IPS-20b (cell line): ENCODE measurements around the gene KIF2C.

Source experiments
- H3K27ac ChIP-seq: one replicate; pipeline ENCODE4 v1.5.1; 2013; ENCODE audit warnings: low read length
- H3K27me3 ChIP-seq: 2 replicates; pipeline ENCODE4 v1.6.1; 2013; ENCODE audit warnings: mild to moderate bottlenecking, low read length, inconsistent platforms; ENCODE audit not compliant: insufficient read depth
- H3K36me3 ChIP-seq: 2 replicates; pipeline ENCODE4 v1.6.1; 2013; ENCODE audit warnings: low read depth, mild to moderate bottlenecking, inconsistent platforms, low read length, moderate library complexity; ENCODE audit not compliant: insufficient read depth
- H3K4me1 ChIP-seq: 2 replicates; pipeline ENCODE4 v1.6.1; 2013; ENCODE audit warnings: mild to moderate bottlenecking, control low read depth, inconsistent platforms, low read length, moderate library complexity; ENCODE audit not compliant: insufficient read depth
- H3K4me3 ChIP-seq: 2 replicates; pipeline ENCODE4 v1.5.1; 2013; ENCODE audit warnings: mild to moderate bottlenecking, low read length, inconsistent platforms
- H3K9ac ChIP-seq: 2 replicates; pipeline ENCODE4 v1.6.1; 2013; ENCODE audit warnings: low read depth, mild to moderate bottlenecking, inconsistent platforms, low read length, moderate library complexity
- H3K9me3 ChIP-seq: 2 replicates; pipeline ENCODE4 v1.6.1; 2013; ENCODE audit warnings: mild to moderate bottlenecking, low read depth, low read length, inconsistent platforms; ENCODE audit not compliant: insufficient read depth

Gene KIF2C

GRCh38 chr1:44705938-44706337, 33.7 kb upstream of the KIF2C start:
- 0 out of 2 replicates have a peak, but pooled peaks cover 5% of the 10 kb centered on the region for H3K9me3 ChIP-seq
- H3K27me3 ChIP-seq, result no peaks in the 10 kb centered on the region
- no peak overlapping the region for H3K27ac ChIP-seq
- H3K9ac ChIP-seq, result no peak overlapping the region
- H3K4me3 ChIP-seq, result no peak overlapping the region
- no peaks in the 10 kb centered on the region for H3K36me3 ChIP-seq
- H3K4me1 ChIP-seq, result peaks cover 4% of the 10 kb centered on the region; the same call in 1 of the 2 replicates

- H3K4me1 ChIP-seq, result peaks cover 4% of the 10 kb centered on the region; the same call in 1 of the 2 replicates
- H3K9me3 ChIP-seq, result 0 out of 2 replicates have a peak, but pooled peaks cover 5% of the 10 kb centered on the region
- H3K4me3 ChIP-seq, result no peak overlapping the region
- H3K27ac ChIP-seq, result no peak overlapping the region
- no peaks in the 10 kb centered on the region for H3K36me3 ChIP-seq
- no peaks in the 10 kb centered on the region for H3K27me3 ChIP-seq
- H3K9ac ChIP-seq, result no peak overlapping the region
Measured at GRCh38 chr1:44707112-44707881, 32.3 kb upstream of the KIF2C start.

DNA sequence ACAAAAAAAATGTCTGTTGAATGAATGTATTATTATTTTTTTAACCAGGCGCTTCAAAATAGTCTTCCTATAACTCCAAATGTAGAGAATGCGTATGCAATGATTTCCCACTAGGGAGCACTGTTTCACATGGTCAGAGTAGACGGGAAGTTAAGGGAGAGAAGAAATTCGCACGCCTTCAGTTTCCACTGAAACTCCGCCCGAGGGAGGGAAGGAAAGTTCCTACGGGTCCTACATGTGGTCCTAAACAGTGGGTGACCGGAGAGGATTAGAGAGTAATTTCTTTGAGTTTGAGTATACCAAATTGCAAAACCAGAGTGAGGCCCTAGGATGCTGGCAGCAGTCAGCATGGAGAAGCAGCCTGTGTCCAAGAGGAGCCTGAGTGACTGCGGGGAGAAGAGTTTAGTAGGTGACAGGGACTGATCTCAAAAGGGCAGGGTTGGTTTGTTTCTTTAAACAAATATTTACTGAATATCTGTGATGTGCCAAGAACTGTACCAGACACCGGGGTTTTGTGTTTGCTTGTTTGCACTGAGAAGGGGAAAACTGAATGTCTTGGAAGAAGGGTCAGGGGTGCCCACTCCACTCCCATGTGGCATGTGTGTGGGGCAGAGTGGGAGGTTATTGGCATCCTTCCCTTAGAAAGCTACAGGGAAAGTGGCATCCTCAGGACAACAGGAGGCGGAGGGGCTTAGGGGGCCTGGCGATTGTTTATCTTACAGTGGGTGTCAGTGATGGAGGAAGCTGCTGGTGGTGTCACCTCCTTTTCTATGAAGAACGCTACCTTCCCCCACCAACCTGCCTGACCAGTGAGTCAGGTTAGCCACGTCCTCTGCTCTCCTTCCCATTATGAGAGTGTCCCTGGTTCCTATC, 31.4 kb upstream of the KIF2C start:
- no peaks in the 10 kb centered on the region for H3K27me3 ChIP-seq
- no peaks in the 10 kb centered on the region for H3K36me3 ChIP-seq
- peak overlapping the region; percentile 25; the same call in 1 of the 2 replicates for H3K4me3 ChIP-seq
- H3K9ac ChIP-seq, result no peak overlapping the region
- H3K9me3 ChIP-seq, result 0 out of 2 replicates have a peak, but pooled peaks cover 5% of the 10 kb centered on the region
- H3K4me1 ChIP-seq, result peaks cover 4% of the 10 kb centered on the region; the same call in 1 of the 2 replicates
- H3K27ac ChIP-seq, result no peak overlapping the region

- Histone ChIP-seq H3K9ac (no peak overlapping the region), H3K9me3 (0 out of 2 replicates have a peak, but pooled peaks cover 3% of the 10 kb centered on the region), H3K4me1 (peaks cover 1% of the 10 kb centered on the region; the same call in 1 of the 2 replicates), H3K27me3 (no peaks in the 10 kb centered on the region), H3K4me3 (no peak overlapping the region), H3K27ac (no peak overlapping the region), H3K36me3 (no peaks in the 10 kb centered on the region)
Measured at GRCh38 chr1:44713321-44713781, 26.3 kb upstream of the KIF2C start.

DNA sequence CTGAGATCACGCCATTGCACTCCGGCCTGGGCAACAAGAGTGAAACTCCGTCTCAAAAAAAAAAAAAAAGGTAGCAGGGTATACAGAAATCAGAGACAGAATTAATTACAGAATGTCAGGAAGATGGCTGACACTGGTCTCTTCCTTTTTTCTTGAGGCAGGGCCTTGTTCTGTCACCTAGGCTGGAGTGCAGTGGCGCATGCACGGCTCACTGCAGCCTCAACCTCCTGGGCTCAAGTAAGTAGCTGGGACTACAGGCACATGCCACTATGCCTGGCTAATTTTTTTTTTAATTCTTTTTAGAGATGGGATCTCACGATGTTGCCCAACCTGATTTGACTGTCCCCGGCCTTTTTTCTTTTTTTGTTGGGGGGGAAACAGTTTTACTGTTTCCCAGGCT, 25.1 kb upstream of the KIF2C start:
- H3K9me3 ChIP-seq, result no peaks in the 10 kb centered on the region
- H3K36me3 ChIP-seq, result no peaks in the 10 kb centered on the region
- no peak overlapping the region for H3K4me3 ChIP-seq
- no peak overlapping the region for H3K27ac ChIP-seq
- no peak overlapping the region for H3K9ac ChIP-seq
- H3K4me1 ChIP-seq, result no peaks in the 10 kb centered on the region
- H3K27me3 ChIP-seq, result no peaks in the 10 kb centered on the region

- H3K27me3 ChIP-seq, result no peaks in the 10 kb centered on the region
- no peak overlapping the region for H3K27ac ChIP-seq
- no peak overlapping the region for H3K4me3 ChIP-seq
- no peaks in the 10 kb centered on the region for H3K36me3 ChIP-seq
- H3K9me3 ChIP-seq, result no peaks in the 10 kb centered on the region
- no peaks in the 10 kb centered on the region for H3K4me1 ChIP-seq
- H3K9ac ChIP-seq, result no peak overlapping the region
Measured at GRCh38 chr1:44714944-44715571, 24.6 kb upstream of the KIF2C start.

DNA sequence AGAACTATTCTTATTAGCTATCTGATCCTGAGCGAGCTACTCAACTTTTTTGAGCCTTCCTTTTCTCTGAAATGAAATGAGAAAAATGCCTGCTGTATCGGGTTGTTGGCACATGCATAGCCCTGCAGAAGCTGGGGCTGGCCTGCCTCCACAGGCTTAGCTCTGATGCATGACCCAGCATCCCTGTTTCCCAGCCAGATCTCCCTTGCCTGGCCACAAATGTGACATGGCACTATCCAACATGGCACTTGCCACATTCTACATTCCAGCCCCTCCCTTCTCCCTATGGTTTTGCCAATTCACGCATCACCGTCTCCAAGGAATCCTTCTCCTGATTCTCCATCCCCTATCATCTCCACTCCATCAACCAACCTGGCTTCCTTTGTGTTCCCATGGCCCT, 22.5 kb upstream of the KIF2C start:
- Histone ChIP-seq H3K4me3 (no peak overlapping the region), H3K4me1 (no peaks in the 10 kb centered on the region), H3K9ac (no peak overlapping the region), H3K9me3 (no peaks in the 10 kb centered on the region), H3K27me3 (no peaks in the 10 kb centered on the region), H3K36me3 (no peaks in the 10 kb centered on the region), H3K27ac (no peak overlapping the region)

- no peaks in the 10 kb centered on the region for H3K27me3 ChIP-seq
- no peak overlapping the region for H3K4me3 ChIP-seq
- H3K27ac ChIP-seq, result no peak overlapping the region
- no peaks in the 10 kb centered on the region for H3K9me3 ChIP-seq
- no peak overlapping the region for H3K9ac ChIP-seq
- H3K36me3 ChIP-seq, result no peaks in the 10 kb centered on the region
- no peaks in the 10 kb centered on the region for H3K4me1 ChIP-seq
Measured at GRCh38 chr1:44717653-44718052, 22.0 kb upstream of the KIF2C start.

GRCh38 chr1:44718091-44718490, 21.5 kb upstream of the KIF2C start:
- Histone ChIP-seq H3K27ac (no peak overlapping the region), H3K4me3 (no peak overlapping the region), H3K9me3 (no peaks in the 10 kb centered on the region), H3K4me1 (no peaks in the 10 kb centered on the region), H3K9ac (no peak overlapping the region), H3K36me3 (no peaks in the 10 kb centered on the region), H3K27me3 (no peaks in the 10 kb centered on the region)

- no peaks in the 10 kb centered on the region for H3K27me3 ChIP-seq
- H3K9ac ChIP-seq, result no peak overlapping the region
- H3K4me3 ChIP-seq, result no peak overlapping the region
- no peak overlapping the region for H3K27ac ChIP-seq
- H3K9me3 ChIP-seq, result no peaks in the 10 kb centered on the region
- no peaks in the 10 kb centered on the region for H3K36me3 ChIP-seq
- no peaks in the 10 kb centered on the region for H3K4me1 ChIP-seq
Measured at GRCh38 chr1:44719318-44719717, 20.3 kb upstream of the KIF2C start.

DNA sequence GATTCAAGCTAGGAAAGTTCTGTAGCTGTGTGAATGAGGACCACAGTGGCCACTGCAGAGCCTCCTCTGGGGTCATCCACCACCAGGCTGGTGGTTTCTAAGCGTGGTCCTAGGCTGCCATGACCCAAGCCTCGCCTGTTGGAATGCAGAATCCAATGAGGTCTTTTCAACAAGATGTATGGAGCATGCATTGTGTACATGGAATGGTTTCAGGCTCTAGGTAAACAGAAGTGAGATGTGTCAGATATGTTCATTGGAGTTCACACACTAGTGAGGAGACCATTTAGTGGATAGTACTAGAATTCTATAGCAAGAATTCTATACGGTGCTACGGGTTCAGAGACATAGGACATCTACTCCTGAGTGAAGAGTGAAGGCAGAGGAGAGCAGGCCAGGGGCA, 19.4 kb upstream of the KIF2C start:
- no peak overlapping the region for H3K9ac ChIP-seq
- H3K27me3 ChIP-seq, result no peaks in the 10 kb centered on the region
- no peaks in the 10 kb centered on the region for H3K36me3 ChIP-seq
- H3K27ac ChIP-seq, result no peak overlapping the region
- H3K4me3 ChIP-seq, result no peak overlapping the region
- H3K9me3 ChIP-seq, result no peaks in the 10 kb centered on the region
- H3K4me1 ChIP-seq, result no peaks in the 10 kb centered on the region
